NCI-H1436 treated with DMSO at 0.1 percent for 48 hours (cell line): ENCODE results near the gene FAM163B.

Experiments used
- DNase-seq: peaks from one replicate; lab custom pipeline; 2025; lab: John Stamatoyannopoulos, UW

FAM163B gene

DNA sequence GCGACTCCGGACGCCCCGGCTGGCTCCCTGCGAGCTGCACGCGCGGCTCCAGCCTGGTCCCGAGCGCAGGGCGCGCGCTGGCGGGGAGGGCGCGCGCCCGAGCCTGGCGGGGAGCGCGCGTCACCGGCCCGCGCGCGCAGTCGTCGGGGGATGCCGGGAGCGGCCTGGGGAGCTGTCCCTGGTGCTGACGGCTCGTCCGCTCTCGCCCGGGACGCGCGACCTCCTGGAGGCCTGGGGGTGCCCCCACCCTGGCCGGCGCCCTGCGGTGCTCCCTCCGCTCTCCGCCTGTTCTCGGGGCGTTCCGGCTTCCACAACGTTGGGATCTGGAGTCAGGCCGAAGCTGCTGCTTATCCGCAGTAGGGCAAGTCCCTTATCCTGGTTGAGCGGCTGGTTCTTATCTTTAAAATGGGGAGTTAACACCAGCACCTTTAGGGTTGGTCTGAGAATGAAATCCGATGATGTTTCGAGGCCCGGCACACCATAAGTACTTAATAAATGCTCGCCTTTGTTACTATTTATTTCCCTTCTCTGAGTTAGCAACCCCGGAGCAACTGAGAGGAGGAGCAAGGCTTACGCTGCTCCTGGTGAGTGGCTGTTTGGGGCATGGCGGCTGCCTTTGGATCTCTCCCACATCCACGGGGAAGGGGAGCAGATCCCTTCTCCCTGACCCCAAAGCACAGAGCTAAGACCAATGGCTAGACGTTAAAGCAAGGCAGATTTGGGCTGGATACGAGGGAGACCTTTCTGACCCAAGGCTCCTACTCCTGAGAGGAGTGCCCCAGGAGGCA is at the start of gene FAM163B:
Gene FAM163B (minus strand): TSS at position 79 of the 788 bp plus-strand sequence. CDS start 29,166 bp downstream, outside the sequence.
- no peak for DNase-seq

DNA sequence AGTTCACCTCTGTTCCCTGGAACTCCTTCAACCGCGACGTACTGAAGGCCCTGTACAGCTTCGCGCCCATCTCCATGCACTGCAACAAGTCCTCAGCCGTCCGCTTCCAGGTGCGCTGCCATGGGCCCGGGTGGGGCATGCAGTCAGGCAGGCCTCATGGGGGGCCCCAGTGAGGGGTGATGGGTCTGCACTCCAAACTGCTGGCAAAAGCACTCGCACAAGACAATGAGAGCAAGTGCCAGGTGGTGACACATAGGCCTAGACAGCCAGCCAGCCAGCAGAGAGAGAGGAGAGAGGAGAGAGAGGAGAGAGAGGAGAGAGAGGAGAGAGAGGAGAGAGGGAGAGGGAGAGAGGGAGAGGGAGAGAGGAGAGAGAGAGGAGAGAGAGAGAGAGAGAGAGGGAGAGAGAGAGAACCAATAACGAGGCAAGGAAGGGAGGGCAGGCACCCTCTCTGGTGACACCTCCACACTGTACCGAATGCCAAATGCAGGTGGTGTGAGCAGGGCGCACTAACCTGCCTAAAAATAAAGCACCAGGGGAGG is 48.0 kb upstream of the FAM163B start:
- DNase-seq = no peak

DNA sequence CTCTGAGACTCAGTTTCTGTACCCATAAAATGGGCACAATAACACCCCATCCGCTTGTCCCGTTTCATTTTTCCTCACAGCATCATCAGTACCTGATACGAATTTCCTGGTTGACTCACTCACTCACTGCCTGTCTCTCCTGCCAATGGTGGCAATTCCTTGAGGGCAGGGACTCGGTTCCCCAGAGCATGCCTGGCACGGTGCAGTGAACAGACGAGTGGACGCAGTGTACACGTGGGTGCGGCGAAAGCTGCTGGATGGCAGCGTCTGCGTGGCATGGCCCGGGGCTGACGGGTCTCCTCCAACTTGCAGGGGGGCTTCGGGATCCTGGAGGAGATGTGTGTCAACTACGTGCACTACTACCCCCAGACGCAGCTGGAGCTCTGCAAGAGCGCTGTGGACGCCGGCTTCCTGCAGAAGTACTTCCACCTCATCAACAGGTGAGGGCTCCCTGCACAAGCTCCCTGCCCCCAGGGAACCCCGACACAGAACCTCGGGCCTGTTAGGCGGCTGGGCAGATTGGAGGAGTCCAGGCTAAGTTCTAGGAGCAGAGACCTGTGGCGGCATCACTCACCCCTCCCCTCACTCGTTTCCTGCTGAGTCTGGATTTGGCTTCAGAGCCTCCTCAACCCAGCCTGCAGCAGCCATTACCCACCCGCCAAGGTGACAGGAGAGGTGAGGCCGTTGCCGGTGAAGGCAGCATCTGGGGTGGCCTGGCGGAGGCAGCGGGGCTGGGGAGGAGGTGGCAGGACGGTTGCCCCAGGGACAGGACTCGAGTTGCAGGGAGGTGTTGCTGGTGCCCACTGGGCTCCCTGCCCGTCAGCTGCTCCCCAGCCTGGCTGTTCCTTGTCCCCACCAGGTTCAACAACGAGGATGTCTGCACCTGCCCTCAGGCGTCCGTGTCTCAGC is 47.3 kb upstream of the FAM163B start:
- DNase-seq = no peak

DNA sequence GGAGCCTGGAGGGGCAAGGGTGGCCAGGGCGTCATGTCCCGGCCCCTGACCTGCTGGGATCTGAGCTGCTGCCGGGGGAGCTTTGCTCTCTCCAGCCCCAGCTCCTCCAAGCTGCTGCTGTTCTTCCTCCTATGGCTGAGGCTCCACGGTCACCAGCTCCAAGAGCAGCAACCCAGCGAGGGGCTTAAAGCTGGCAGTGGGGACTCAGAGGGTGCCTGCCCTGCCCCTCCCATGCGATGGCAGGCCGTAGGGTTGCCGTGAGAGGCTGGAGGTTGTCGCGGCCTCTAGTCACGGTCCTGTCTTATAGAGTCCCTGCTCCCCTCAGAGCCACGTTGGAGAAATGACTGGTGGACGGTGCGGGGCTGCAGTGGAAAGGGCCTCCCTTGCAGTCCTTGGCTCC is 46.5 kb upstream of the FAM163B start:
- DNase-seq = no peak

DNA sequence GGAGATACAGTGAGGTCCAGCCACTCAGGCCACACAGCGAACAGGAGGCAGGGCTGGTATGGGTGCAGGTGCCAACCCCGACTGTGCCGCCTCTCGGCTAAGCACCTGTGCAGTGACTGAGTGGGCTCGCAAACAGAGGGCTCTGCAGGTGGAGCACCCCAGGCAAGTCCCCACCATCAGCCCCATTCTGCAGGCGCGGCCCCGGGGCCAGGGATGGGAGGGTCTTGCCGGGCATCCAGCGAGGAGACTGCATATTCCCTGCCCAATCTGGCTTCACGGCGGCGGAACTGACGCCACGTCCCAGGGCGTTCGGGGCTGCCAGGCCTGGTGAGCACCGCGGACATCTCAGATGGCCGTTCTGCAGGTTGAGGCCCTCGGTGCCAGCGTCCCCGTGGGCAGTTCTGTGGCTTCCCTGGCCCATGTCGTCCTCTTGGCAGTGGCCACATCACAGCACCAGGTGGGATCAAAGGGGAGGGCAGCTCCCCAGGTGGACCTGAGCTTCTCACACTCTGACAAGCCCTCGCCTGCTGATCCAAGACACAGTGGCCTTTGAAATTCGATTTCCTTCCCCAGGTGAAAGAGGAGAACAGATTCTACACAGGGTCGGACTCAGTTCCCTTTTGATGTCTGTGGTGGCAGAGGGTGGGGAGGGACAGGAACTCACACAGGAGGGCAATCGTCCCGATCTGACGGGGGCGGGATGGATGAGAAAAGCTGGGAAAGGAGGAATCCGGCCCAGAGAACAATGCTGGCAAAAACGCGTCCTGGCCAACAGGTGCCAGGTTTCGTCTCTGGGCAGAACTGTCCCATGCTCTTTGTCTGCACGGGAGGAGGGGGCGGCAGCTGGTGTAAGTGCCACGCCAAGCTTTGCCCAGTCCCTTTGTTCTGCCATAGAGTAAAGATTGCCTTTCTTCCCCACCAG is 45.8 kb upstream of the FAM163B start:
- DNase-seq = no peak

DNA sequence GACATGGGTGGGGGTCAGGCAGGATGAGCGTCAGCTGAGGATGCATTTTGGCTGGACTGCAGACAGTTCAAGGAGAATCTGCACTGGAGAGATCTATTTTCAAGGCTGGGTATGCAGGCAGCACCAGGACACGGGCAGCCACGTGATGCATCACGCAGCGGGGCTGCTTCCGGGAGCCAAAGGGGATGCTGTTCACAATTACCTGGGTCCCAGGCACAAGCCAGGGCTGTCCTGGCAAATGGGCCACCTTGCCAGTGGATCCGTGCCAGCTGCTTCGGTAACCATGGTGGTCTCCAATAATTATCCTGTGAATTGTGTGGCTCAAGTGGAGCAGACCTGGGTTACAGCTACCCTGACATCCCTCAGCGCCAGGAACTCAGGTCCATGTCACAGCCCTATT is 44.4 kb upstream of the FAM163B start:
- DNase-seq = no peak

DNA sequence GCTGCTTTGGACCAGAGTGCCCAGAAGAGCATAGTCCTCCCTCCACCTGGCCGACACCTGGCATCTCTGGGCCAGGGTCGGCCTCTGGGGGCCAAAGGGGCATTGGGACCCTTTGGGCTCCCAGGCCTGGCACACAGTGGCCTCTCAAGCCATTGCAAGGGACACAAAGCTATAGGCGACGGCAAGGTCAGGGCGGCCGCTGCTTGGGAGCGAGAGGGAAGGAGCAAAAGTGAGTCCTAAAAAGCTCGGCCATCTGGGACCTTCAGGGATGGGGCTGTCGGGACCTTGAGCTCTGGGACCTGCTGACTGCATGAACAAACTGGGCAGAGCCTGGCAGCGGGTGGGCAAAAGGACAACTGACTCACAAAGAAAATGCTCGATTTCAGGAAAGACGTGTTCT is 40.8 kb upstream of the FAM163B start:
- no peak for DNase-seq

DNA sequence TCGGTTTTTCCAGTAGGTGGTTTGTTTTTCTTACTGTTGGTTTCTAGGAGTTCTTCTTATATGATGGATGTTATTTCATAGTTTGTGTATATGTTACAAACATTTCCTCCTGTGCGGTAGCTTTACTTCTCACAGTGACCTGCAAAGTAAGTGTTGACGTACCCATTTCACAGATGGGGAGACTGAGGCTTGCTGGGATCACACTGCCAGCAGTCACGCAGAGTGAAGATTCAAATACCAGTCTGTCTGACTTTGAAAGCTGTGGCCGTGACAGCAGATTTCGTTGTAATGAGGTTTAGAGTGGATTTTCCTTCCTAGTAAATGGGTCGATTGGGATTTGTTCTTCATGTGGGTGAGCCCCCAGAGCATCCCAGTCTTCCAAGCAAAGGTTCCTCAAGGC is 40.0 kb upstream of the FAM163B start:
- DNase-seq = no peak

DNA sequence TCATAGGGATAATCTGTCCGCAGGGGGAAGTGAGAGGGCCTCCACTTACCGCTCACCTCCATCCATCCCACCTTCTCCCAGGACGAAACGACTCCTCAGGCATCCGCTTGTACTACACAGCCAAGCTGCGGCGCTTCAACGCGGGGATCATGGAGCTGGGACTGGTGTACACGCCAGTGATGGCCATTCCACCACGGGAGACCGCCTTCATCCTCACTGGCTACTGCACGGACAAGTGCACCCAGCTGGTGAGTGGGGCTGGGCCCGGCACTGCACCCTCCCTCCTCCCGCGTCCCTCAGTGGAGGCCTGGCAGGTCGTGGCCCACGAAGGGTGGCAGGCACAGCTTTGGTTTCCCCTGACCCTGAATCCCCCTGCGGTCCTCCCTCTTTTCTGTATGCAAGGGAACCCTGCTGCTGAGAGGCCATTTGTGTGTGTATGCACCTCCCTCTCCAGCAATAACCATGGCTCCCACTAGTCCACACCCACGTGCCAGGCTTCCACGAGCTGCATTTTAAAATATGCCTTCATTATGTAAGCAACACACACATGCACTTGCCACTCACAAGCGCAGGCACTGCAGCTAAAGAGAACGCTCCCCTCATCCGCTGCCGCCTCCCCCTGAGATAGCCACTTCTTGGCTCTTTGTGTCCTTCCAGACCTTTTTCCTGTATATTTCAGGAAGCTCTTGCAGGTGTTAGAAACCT is 38.7 kb upstream of the FAM163B start:
- no peak for DNase-seq

DNA sequence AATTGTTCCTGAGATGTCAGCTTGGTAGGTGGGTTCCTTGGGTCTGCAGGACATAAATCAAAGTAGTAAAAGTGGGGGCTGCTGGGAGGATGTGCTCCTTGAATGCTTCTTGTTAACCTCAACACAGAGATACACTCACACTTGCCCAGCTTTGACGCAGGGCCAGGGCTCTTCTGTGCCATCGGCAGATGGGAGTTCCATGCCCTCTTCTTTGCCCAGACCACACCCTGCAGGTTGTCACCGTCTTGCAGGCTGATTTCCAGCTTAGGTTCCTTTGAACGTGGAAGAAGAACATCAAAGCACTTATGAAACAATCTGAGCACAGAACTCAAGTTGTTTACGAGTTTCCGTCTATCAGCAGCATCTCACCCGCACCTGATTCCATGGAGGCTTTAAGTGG is 38.0 kb upstream of the FAM163B start:
- DNase-seq = no peak

DNA sequence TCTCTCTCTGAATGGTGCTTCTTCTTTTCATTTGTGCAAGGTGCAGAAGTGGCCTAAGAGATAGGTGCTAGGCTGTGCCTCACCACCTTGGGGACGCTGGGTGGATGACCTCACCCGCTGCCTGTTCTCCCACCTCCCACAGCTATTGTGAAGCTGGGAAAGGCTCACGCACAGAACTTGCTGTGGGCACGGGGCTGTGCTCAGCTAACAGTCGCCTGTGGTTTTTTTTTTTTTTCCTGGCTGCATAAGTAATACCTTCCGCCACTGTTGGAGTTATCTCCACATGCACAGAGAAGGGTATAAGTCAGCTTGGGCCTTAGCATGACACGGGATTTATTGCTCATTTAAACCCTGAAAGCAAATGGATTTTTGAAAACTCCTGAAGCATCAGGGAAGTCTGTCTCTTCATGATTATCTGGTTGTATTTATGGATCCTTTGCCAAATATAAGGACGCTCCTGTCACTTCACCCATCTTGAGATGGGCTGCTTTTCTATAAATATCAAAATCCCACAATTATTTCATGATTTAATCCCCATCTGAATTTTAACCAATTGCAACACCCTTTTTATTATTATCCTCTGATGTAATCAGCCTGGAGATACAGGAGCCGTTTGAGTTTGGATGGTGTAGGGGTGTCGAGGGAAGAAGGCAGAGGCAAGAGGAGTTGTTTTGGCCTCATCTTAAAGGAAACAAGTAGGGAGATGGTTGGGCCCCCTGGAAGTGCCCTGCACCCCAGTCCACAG is 36.0 kb upstream of the FAM163B start:
- DNase-seq = no peak

DNA sequence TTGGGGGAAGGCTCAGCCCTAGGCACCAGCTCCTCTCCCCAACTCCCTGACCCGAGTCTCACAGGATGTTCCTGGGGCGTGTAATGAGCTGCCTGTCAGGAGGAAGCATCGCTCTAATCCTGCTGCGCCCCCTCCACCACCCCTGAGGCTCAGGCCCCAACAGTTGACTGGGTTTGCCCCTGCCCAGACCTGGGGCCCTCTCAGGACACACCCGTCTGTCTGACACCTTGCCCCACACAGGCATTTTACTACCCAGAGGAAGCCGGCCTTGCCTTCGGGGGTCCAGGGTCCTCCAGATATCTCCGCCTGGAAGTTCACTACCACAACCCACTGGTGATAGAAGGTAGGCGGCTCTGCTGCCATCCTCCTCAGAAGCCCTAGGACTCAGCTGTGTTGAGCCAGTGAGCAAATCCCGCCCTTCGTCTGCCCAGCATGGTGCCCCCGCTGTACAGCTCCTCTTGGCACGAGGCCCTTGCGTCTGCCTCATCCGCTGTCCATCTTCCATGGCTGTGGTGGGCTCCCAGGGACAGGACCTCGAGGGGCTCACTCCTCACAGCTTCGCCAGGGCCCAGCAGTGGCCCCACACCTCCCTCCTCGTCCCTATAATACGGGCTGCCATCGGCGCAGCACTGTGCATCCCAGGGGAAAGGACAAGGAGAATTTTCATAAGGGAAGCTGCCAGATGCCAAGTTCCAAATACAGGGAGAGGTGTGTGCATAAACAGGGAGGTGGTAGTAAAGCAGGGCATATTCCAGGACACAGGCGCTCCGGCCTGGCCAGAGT is 35.0 kb upstream of the FAM163B start:
- DNase-seq = no peak

DNA sequence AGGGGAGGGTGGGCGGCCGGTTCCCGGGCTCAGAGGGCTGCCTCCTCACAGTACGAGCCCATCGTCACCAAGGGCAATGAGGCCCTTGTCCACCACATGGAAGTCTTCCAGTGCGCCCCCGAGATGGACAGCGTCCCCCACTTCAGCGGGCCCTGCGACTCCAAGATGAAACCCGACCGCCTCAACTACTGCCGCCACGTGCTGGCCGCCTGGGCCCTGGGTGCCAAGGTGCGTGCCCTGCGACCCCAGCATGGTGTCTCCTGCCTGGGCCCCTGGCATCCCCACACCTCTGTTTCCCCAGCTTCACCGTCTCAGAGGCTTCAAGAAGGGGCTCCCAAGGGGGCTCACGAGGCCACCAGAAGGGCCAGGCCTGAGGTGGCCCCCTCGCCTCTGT is 34.2 kb upstream of the FAM163B start:
- DNase-seq = no peak

DNA sequence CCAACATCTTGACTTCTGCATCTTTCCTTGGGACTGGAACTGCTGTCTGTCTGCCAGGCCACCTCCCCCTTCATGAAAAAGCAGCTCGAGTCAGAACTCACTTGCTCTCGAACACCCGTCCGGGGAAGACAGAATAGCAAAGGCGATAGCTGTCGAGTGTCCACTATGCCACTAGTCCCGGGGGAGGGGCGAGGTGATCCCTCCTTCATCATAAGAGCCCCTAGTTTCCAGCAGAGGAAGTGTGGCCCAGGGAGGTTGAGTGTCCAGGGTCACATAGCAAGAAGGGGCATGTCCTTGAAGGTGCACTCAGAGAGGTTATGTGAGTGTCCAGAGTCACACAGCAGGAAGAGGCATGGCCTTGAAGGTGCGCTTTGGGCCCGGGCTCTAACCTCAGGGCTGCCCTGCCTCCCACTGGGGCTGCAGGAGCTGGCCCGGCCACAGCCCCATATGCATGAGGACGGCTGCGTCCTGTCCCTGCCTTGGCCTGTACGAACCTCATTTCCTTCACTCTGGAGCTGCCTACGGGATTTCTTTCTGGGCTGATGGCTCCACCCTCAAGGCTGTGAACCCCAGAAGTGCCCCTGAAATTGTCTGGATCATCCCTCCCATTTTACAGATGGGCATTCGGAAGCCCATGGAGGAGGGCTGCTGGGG is 33.6 kb upstream of the FAM163B start:
- no peak for DNase-seq

DNA sequence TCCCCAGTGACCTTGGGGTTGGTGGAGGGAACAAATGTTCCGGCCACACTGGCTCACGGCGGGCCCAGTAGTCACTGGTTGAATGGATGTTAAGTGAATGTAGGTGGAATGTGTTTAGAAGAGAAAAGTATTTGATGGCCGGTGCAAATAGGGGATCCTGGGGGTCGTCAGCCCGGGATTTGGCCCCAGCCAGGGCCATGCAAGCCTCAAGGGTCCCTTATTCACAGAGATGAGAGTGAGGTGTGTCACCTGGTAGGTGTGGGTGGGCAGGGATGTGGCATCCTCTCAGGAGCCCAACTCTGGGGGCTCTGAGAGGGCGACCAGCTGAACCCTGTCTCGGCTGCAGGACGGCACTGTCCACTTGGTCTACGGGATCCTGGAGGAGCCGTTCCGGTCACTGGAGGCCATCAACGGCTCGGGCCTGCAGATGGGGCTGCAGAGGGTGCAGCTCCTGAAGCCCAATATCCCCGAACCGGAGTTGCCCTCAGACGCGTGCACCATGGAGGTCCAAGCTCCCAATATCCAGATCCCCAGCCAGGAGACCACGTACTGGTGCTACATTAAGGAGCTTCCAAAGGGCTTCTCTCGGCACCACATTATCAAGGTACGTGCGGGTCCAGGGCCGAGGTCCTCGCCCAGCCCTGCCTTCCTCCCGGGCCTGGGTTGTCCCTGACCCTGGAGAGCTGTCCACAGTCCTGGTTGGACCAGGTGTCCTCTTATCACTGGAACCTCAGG is 32.8 kb upstream of the FAM163B start:
- DNase-seq = no peak

DNA sequence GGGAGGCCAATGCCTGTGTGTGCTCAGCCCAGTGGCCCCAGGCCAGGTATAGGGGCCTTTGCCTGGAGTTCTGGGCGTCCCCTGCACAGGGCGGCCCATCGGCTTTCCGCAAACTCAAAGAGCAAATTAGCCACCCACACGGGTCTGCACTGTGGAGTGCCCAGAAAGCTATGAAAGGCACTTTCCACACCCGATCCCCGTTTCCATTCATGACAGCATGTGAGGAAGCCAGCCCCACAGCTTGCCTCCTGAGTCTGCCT is 32.1 kb upstream of the FAM163B start:
- DNase-seq = no peak

DNA sequence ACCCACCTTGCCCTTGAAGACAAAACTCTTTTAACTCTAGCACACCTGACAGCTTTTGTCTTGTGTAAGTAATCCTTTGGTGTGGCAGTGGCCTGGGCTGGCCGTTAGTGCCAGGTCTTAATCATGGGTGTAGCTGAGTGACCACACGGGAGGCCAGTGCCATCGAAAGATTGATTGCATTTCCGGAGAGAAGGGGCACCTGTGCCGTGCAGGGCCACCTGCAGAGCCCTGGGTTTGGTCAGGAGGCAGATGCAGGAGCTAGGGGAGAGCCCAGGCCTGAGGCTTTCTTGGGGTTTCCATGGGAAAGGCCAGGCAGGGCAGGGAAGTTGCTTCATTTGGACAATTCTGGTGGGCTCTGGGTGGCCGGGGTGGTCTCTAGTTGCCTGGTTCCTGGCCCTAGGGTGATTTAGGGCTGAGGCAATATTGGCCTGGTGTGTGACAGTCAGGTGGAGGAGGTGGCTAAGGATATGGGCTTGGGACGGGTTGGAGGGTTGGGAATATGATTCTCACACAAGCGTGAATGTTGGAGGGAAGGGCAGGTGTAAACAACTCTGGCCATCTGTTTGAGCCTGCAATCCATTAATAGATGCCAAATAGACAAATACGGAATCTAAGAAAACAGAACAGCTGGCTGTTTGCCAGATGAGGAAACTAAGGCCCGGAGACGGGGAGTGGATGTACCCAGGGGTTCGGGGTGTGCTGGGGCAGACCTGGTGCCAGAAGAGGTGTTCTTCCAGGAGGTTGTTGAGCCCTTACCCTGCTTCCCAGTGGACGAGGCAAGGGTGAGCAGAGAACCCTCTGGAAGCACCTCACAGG is 31.6 kb upstream of the FAM163B start:
- no peak for DNase-seq

DNA sequence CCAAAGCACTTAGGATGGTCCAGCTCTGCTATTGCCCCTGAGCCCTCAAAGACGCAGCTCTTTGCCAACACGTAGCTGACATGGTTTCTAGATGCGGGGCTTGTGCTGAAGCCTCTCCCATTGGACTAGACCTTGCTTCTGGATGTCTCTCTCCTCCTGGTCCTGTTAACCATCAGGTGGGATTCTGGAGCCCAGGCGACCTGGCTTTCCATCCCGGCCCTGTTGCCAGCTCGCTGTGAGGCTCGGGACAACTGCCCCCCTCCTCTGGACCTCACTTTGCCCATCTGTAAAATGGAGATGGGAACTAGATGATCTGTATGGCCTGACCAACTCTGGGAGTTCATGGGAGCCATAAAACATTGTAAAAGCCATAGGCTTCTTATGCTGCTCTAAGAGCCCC is 31.0 kb upstream of the FAM163B start:
- no peak for DNase-seq
